ENCODE measurements around the gene SLC25A33.

SLC25A33 gene

GRCh38 chr1:9539829-9540550, 725 bp downstream of the SLC25A33 start (continued):
- TF ChIP-seq ZNF362 (tag by site-specific recombination; IDR thresholded peaks at IDR 0.05), result no peak
- no peak for TF ChIP-seq REPIN1 (tag by site-specific recombination; IDR thresholded peaks at IDR 0.05; ENCODE audit: low read depth)
- no peak for TF ChIP-seq TCF7L2 (IDR thresholded peaks at IDR 0.05; ENCODE audit: borderline replicate concordance, low read depth, low read length)
- no peak for TF ChIP-seq ZNF121 (tag by site-specific recombination; IDR thresholded peaks at IDR 0.05)
- TF ChIP-seq FEZF1 (tag by site-specific recombination; IDR thresholded peaks at IDR 0.05), result no peak
- TF ChIP-seq ZBTB1 (tag by site-specific recombination; IDR thresholded peaks at IDR 0.05), result no peak
- peak; percentile 86; the same call in 1 of the 2 replicates for TF ChIP-seq KLF8 (tag by site-specific recombination; IDR thresholded peaks at IDR 0.05)
- no peak for TF ChIP-seq ZNF768 (tag by site-specific recombination; IDR thresholded peaks at IDR 0.05)
- peak; percentile 69 for TF ChIP-seq ZBTB10 (tag by site-specific recombination; IDR thresholded peaks at IDR 0.05)
- no peak for TF ChIP-seq ZNF785 (tag by site-specific recombination; IDR thresholded peaks at IDR 0.05)
- TF ChIP-seq KLF1 (tag by site-specific recombination; IDR thresholded peaks at IDR 0.05), result no peak
- no peak for TF ChIP-seq ZNF426 (tag by site-specific recombination; IDR thresholded peaks at IDR 0.05)
- no peak for TF ChIP-seq IKZF3 (tag by site-specific recombination; IDR thresholded peaks at IDR 0.05)
- TF ChIP-seq ZSCAN23 (tag by site-specific recombination; IDR thresholded peaks at IDR 0.05), result no peak
- no peak for TF ChIP-seq ZNF19 (tag by site-specific recombination; IDR thresholded peaks at IDR 0.05; ENCODE audit: low read depth)
- no peak for TF ChIP-seq BCL6B (tag by site-specific recombination; IDR thresholded peaks at IDR 0.05)
- TF ChIP-seq TRIM28 (IDR thresholded peaks at IDR 0.05; ENCODE audit: borderline replicate concordance, low read length), result no peak
- no peak for TF ChIP-seq ZNF292 (tag by site-specific recombination; IDR thresholded peaks at IDR 0.05; ENCODE audit: borderline replicate concordance, low read depth)
- TF ChIP-seq ZNF302 (tag by site-specific recombination; IDR thresholded peaks at IDR 0.05; ENCODE audit: low read depth), result no peak
- TF ChIP-seq ZNF2 (tag by site-specific recombination; IDR thresholded peaks at IDR 0.05), result no peak
- TF ChIP-seq SETDB1 (IDR thresholded peaks at IDR 0.05; ENCODE audit: insufficient read length, low read length), result no peak
- no peak for TF ChIP-seq ZBTB44 (tag by site-specific recombination; IDR thresholded peaks at IDR 0.05)
- no peak for TF ChIP-seq AEBP2 (tag by site-specific recombination; IDR thresholded peaks at IDR 0.05; ENCODE audit: borderline replicate concordance)
- no peak for TF ChIP-seq ZNF223 (tag by site-specific recombination; IDR thresholded peaks at IDR 0.05)
- TF ChIP-seq ZNF112 (tag by site-specific recombination; IDR thresholded peaks at IDR 0.05), result no peak
- no peak for TF ChIP-seq ZNF433 (tag by site-specific recombination; IDR thresholded peaks at IDR 0.05; ENCODE audit: low read depth)
- TF ChIP-seq ZSCAN4 (tag by site-specific recombination; IDR thresholded peaks at IDR 0.05), result no peak
- no peak for TF ChIP-seq ZNF501 (tag by site-specific recombination; IDR thresholded peaks at IDR 0.05)
- TF ChIP-seq ZNF837 (tag by site-specific recombination; IDR thresholded peaks at IDR 0.05), result no peak
- TF ChIP-seq PRDM1 (tag by site-specific recombination; IDR thresholded peaks at IDR 0.05), result no peak
- no peak for TF ChIP-seq YY2 (tag by site-specific recombination; IDR thresholded peaks at IDR 0.05)
- TF ChIP-seq BCL11B (tag by site-specific recombination; IDR thresholded peaks at IDR 0.05; ENCODE audit: low read depth), result peak; percentile 80; the same call in 1 of the 2 replicates

Data from HEK293 (cell line).